ENCODE results near the gene TMEM178B. TPM values are rescaled to one million over a fixed set of nuclear protein-coding genes. Genes with fewer than 3 reads are reported as not detected.

The TMEM178B gene
- total RNA-seq, 6 experiments from 2014 or later = under 0.01 to 0.53 (median 0.13) TPM; not detected in 2

GRCh38 chr7:141228482-141228881 is 154.6 kb downstream of the TMEM178B start:
- no peak overlapping the region for H3K4me3 ChIP-seq
- no peaks in the 10 kb centered on the region for H3K36me3 ChIP-seq
- 62% methylated on average over 2 of the region's 5 CpGs for WGBS (ENCODE audit: insufficient coverage, low coverage, low lambda C conversion rate, missing lambda C conversion rate)
- peaks cover 0 to 10% (median 0%) of the 10 kb centered on the region in 4 donors for H3K4me1 ChIP-seq
- no peak for TF ChIP-seq POLR2A (IDR thresholded peaks at IDR 0.05)
- TF ChIP-seq CTCF (IDR thresholded peaks at IDR 0.05) = no peak
- intact Hi-C loops (cut with DNase I) = no loop called here
- H3K9me3 ChIP-seq = no peaks in the 10 kb centered on the region
- ATAC-seq (no peak), DNase-seq (no peak)
- no peak overlapping the region for H3K27ac ChIP-seq
- H3K27me3 ChIP-seq = no peaks in the 10 kb centered on the region

- ATAC-seq (peak; percentile 60 to 91 (median 77)), DNase-seq (peak in 2 of 3 donors; percentile 43 to 52)
- intact Hi-C loops (cut with DNase I) = no loop called here
- Histone ChIP-seq H3K27me3 (no peaks in the 10 kb centered on the region), H3K36me3 (no peaks in the 10 kb centered on the region), H3K9me3 (no peaks in the 10 kb centered on the region), H3K4me1 (peaks cover 0 to 10% (median 0%) of the 10 kb centered on the region in 4 donors), H3K27ac (no peak overlapping the region), H3K4me3 (no peak overlapping the region)
- WGBS (ENCODE audit: insufficient coverage, low coverage, low lambda C conversion rate, missing lambda C conversion rate) = 17% methylated on average over 5 of the region's 5 CpGs
- TF ChIP-seq CTCF (IDR thresholded peaks at IDR 0.05) (peak; percentile 25 to 50 (median 36)), POLR2A (IDR thresholded peaks at IDR 0.05) (no peak)
These were observed 157.3 kb downstream of the TMEM178B start for GRCh38 chr7:141231018-141231792.

GRCh38 chr7:141232286-141233051 is 158.6 kb downstream of the TMEM178B start:
- no peak for DNase-seq
- no peak overlapping the region for H3K4me3 ChIP-seq
- H3K36me3 ChIP-seq = no peaks in the 10 kb centered on the region
- intact Hi-C loops (cut with DNase I) = no loop called here
- H3K9me3 ChIP-seq = no peaks in the 10 kb centered on the region
- H3K27ac ChIP-seq = no peak overlapping the region
- WGBS (ENCODE audit: insufficient coverage, low coverage, low lambda C conversion rate, missing lambda C conversion rate) = 65% methylated on average over 4 of the region's 4 CpGs
- no peak for ATAC-seq
- no peak for TF ChIP-seq CTCF (IDR thresholded peaks at IDR 0.05)
- no peak for TF ChIP-seq POLR2A (IDR thresholded peaks at IDR 0.05)
- H3K27me3 ChIP-seq = no peaks in the 10 kb centered on the region
- H3K4me1 ChIP-seq = peaks cover 0 to 10% (median 0%) of the 10 kb centered on the region in 4 donors

GRCh38 chr7:141234335-141235105 is 160.7 kb downstream of the TMEM178B start:
- intact Hi-C loops (cut with DNase I) = no loop called here
- ATAC-seq = no peak
- Histone ChIP-seq H3K27me3 (no peaks in the 10 kb centered on the region), H3K9me3 (no peaks in the 10 kb centered on the region), H3K4me1 (peaks cover 0 to 10% (median 0%) of the 10 kb centered on the region in 4 donors), H3K36me3 (no peaks in the 10 kb centered on the region), H3K27ac (no peak overlapping the region), H3K4me3 (no peak overlapping the region)
- WGBS (ENCODE audit: insufficient coverage, low coverage, low lambda C conversion rate, missing lambda C conversion rate) = 74% methylated on average over 7 of the region's 8 CpGs
- TF ChIP-seq CTCF (IDR thresholded peaks at IDR 0.05) (no peak), POLR2A (IDR thresholded peaks at IDR 0.05) (no peak)
- DNase-seq = no peak

Measured in right lobe of liver (tissue), 6 donors.